GM19193 (cell line): ENCODE data around the gene CYP2D6.

ENCODE experiments used
- POLR2A ChIP-seq: IDR thresholded peaks from 4 replicates; pipeline ENCODE4 v1.6.1; 2011; ENCODE audit not compliant: insufficient read depth, insufficient read length; ENCODE audit errors: extremely low read depth

CYP2D6 gene

GRCh38 chr22:42164901-42165300, 34.3 kb upstream of the CYP2D6 start:
- TF ChIP-seq POLR2A, result no peak

GRCh38 chr22:42163515-42163914, 32.9 kb upstream of the CYP2D6 start:
- TF ChIP-seq POLR2A, result no peak

GRCh38 chr22:42162728-42163489, 32.3 kb upstream of the CYP2D6 start:
- TF ChIP-seq POLR2A, result no peak

- no peak for TF ChIP-seq POLR2A
These were observed 30.5 kb upstream of the CYP2D6 start for GRCh38 chr22:42160830-42161696.

- TF ChIP-seq POLR2A, result no peak
These were observed 29.6 kb upstream of the CYP2D6 start for GRCh38 chr22:42160251-42160650.

- no peak for TF ChIP-seq POLR2A
These were observed 28.0 kb upstream of the CYP2D6 start for GRCh38 chr22:42158456-42159132.

- TF ChIP-seq POLR2A, result no peak
These were observed 26.0 kb upstream of the CYP2D6 start for GRCh38 chr22:42156598-42156997.

GRCh38 chr22:42156121-42156520, 25.5 kb upstream of the CYP2D6 start:
- no peak for TF ChIP-seq POLR2A

GRCh38 chr22:42155053-42155543, 24.5 kb upstream of the CYP2D6 start:
- no peak for TF ChIP-seq POLR2A

GRCh38 chr22:42154293-42155052, 23.9 kb upstream of the CYP2D6 start:
- no peak for TF ChIP-seq POLR2A

GRCh38 chr22:42152661-42153270, 22.2 kb upstream of the CYP2D6 start:
- TF ChIP-seq POLR2A, result no peak

GRCh38 chr22:42151924-42152635, 21.5 kb upstream of the CYP2D6 start:
- no peak for TF ChIP-seq POLR2A
